HL-60 (cell line): ENCODE measurements around the gene KAT8.

Source experiments
- DNase-seq, 2 experiments: peaks; one replicate each; pipeline ENCODE4 v3.0.0-alpha.2; 2010 to 2020; ENCODE audit warnings: low read depth in 1 of 2, low spot score in 1 of 2
- H3K27ac ChIP-seq: fragments of 250-450 bp; sonication (Bioruptor Pico); replicated peaks from 2 replicates; pipeline ENCODE4 v1.5.1; 2020; ENCODE audit warnings: mild to moderate bottlenecking, moderate library complexity
- H3K27me3 ChIP-seq: fragments of 250-450 bp; sonication (Bioruptor Pico); 2 replicates; pipeline ENCODE4 v1.5.1; 2021; ENCODE audit warnings: mild to moderate bottlenecking, moderate library complexity; ENCODE audit not compliant: insufficient read depth, poor library complexity, severe bottlenecking
- H3K4me3 ChIP-seq: replicated peaks from 2 replicates; pipeline ENCODE4 v1.5.1; 2011; ENCODE audit warnings: mild to moderate bottlenecking, control low read depth, low read length; ENCODE audit not compliant: insufficient read depth
- GABPA ChIP-seq: IDR thresholded peaks from 2 replicates; pipeline ENCODE4 v1.6.1; 2012; ENCODE audit warnings: low read depth
- POLR2AphosphoS5 ChIP-seq: IDR thresholded peaks from 2 replicates; pipeline ENCODE4 v1.6.1; 2012; ENCODE audit warnings: low read depth
- SPI1 ChIP-seq: IDR thresholded peaks from 2 replicates; pipeline ENCODE4 v1.6.1; 2012; ENCODE audit warnings: low read depth, mild to moderate bottlenecking, borderline replicate concordance
- TF ChIP-seq, protein P1 (sequence below): IDR thresholded peaks from 2 replicates; pipeline ENCODE4 v1.6.1; 2012; ENCODE audit warnings: low read depth; ENCODE audit not compliant: insufficient replicate concordance
- TF ChIP-seq, protein P2 (sequence below): IDR thresholded peaks from one replicate; pipeline ENCODE4 v1.5.1; 2011; ENCODE audit warnings: low read length, control low read depth, inconsistent platforms; ENCODE audit not compliant: insufficient read depth

KAT8 gene

DNA sequence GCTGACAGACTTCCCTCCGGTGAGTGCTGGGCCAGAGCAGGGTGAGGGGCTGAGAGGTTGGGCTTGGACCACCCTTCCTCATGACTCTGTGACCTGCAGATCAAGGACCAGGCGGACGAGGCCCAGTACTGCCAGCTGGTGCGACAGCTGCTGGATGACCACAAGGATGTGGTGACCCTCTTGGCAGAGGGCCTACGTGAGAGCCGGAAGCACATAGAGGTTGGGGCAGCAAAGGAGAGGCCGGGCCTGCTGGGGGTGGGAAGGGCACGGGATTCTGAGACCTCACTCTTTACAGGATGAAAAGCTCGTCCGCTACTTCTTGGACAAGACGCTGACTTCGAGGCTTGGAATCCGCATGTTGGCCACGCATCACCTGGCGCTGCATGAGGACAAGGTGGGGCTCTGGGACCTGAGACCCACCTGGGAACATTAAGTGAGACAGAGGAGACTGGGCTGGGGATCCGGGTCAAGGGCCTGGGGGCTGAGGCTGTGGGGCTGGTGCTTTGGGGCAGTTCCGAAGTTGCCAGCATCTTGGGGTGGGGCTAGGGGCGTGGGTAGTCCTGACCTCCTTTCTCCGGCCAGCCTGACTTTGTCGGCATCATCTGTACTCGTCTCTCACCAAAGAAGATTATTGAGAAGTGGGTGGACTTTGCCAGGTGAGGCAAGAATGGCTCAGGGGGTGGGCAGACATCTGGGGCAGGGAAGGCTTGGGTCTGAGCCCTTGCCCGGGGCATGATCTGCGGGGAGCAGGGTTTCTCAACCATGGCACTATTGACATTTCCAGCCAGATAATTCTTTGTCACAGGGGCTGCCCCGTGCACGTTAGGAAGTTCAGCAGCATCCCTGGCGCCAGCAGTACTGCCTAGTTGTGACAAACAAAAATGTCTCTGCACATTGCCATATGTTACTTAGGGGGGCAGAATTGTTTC is 7.1 kb upstream of the KAT8 start:
- Histone ChIP-seq H3K27ac (no peak overlapping the region), H3K4me3 (no peak overlapping the region), H3K27me3 (no peaks in the 10 kb centered on the region)
- no peak for DNase-seq
- TF ChIP-seq SPI1 (no peak), POLR2AphosphoS5 (no peak), GABPA (no peak)
- TF ChIP-seq, protein P1, sequence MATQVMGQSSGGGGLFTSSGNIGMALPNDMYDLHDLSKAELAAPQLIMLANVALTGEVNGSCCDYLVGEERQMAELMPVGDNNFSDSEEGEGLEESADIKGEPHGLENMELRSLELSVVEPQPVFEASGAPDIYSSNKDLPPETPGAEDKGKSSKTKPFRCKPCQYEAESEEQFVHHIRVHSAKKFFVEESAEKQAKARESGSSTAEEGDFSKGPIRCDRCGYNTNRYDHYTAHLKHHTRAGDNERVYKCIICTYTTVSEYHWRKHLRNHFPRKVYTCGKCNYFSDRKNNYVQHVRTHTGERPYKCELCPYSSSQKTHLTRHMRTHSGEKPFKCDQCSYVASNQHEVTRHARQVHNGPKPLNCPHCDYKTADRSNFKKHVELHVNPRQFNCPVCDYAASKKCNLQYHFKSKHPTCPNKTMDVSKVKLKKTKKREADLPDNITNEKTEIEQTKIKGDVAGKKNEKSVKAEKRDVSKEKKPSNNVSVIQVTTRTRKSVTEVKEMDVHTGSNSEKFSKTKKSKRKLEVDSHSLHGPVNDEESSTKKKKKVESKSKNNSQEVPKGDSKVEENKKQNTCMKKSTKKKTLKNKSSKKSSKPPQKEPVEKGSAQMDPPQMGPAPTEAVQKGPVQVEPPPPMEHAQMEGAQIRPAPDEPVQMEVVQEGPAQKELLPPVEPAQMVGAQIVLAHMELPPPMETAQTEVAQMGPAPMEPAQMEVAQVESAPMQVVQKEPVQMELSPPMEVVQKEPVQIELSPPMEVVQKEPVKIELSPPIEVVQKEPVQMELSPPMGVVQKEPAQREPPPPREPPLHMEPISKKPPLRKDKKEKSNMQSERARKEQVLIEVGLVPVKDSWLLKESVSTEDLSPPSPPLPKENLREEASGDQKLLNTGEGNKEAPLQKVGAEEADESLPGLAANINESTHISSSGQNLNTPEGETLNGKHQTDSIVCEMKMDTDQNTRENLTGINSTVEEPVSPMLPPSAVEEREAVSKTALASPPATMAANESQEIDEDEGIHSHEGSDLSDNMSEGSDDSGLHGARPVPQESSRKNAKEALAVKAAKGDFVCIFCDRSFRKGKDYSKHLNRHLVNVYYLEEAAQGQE: no peak
- TF ChIP-seq, protein P2, sequence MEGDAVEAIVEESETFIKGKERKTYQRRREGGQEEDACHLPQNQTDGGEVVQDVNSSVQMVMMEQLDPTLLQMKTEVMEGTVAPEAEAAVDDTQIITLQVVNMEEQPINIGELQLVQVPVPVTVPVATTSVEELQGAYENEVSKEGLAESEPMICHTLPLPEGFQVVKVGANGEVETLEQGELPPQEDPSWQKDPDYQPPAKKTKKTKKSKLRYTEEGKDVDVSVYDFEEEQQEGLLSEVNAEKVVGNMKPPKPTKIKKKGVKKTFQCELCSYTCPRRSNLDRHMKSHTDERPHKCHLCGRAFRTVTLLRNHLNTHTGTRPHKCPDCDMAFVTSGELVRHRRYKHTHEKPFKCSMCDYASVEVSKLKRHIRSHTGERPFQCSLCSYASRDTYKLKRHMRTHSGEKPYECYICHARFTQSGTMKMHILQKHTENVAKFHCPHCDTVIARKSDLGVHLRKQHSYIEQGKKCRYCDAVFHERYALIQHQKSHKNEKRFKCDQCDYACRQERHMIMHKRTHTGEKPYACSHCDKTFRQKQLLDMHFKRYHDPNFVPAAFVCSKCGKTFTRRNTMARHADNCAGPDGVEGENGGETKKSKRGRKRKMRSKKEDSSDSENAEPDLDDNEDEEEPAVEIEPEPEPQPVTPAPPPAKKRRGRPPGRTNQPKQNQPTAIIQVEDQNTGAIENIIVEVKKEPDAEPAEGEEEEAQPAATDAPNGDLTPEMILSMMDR: no peak

DNA sequence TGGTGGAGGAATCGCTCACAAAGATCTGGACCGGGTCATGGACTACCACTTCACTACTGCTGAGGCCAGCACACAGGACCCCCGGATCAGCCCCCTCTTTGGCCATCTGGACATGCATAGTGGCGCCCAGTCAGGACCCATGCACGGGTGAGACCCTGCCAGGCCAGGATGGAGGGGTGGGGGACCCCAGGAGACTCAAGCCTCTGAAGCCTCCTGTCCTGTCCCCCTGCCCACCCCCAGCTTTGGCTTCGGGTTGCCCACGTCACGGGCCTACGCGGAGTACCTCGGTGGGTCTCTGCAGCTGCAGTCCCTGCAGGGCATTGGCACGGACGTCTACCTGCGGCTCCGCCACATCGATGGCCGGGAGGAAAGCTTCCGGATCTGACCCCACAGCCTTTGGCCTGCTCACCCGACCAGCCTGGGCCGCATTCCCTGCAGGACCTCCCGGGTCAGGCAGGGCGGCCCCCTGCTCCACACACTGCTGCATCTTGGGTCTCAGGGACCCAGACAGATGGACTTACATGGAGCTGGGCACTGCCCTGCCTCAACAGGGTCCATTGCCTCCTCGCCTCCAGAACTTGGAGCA is 5.5 kb upstream of the KAT8 start:
- DNase-seq: no peak
- Histone ChIP-seq H3K27me3 (no peaks in the 10 kb centered on the region), H3K4me3 (no peak overlapping the region), H3K27ac (no peak overlapping the region)
- no peak for TF ChIP-seq POLR2AphosphoS5
- no peak for TF ChIP-seq SPI1
- no peak for TF ChIP-seq GABPA
- TF ChIP-seq, protein P2: no peak
- TF ChIP-seq, protein P1: no peak

DNA sequence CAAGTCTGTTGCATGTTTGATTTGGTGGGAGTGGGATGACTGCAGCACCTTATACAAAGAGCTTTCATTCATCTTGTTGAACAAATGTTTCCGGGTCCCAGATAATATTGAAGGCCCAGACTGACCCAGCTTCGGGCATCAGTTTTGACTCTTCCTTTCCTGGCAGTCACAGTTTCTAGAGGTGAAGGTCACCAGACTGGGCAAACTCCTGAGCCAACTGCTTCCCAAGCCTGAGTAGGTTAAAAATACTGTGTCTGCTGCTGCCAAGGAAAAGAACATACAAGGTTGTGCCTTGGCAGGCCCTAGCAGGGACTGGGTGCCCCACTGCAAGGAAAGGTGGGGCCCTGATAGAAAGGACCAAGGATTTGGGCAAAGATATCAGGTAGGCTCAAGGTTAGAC is 4.8 kb upstream of the KAT8 start:
- Histone ChIP-seq H3K27ac (peak overlapping the region; percentile 68), H3K4me3 (no peak overlapping the region), H3K27me3 (no peaks in the 10 kb centered on the region)
- no peak for DNase-seq
- TF ChIP-seq, protein P1: no peak
- TF ChIP-seq, protein P2: no peak
- TF ChIP-seq SPI1 (no peak), POLR2AphosphoS5 (no peak), GABPA (no peak)
